Embryonic facial prominence (tissue), 1 donor: ENCODE data around the gene MMRN2.
"Not testable (repeated sequence)": the region's sequence is repeated elsewhere in the genome, so short reads cannot be mapped to it uniquely, and the experiment has no call there.

Experiments used
- DNase-seq: peaks from one replicate; pipeline ENCODE4 v3.0.0-alpha.2; 2016; ENCODE audit errors: extremely low spot score

MMRN2 gene

DNA sequence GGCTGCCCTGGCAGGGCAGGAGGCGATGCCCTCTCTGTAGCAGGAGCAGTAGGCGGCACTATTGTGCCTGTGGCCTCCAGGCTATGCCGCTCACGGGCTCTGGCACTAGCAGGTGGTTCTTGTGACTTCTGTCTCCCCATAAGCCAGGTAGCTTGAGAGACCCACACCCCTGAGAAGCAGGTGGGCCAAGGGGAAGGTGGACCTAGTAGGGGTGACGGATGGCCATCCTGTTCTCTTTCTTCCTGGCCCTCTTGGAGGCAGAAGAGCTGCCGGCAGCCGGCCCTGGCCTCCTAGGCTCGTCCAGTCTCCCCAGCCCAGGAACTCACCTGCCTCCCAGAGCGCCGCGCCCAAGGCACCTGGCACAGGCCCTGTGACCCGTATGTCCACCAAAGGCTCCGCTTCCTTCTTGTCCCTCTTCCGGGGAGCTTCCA is 15.4 kb downstream of the MMRN2 start:
- no peak for DNase-seq

DNA sequence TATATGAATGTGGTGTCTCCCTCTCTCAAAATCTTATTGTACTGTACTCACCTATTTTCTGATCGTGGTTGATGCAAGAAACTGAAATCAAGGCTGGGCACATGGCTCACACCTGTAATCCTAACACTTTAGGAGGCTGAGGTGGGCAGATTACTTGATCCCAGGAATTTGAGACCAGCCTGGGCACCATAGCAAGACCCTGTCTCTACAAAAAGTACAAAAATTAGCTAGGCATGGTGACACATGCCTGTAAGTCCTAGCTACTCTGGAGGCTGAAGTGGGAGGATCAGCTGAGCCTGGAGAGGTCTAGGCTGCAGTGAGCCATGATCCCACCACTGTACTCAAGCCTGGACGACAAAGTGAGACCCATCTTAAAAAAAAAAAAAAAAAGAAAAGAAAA is 16.0 kb downstream of the MMRN2 start:
- DNase-seq = no peak

DNA sequence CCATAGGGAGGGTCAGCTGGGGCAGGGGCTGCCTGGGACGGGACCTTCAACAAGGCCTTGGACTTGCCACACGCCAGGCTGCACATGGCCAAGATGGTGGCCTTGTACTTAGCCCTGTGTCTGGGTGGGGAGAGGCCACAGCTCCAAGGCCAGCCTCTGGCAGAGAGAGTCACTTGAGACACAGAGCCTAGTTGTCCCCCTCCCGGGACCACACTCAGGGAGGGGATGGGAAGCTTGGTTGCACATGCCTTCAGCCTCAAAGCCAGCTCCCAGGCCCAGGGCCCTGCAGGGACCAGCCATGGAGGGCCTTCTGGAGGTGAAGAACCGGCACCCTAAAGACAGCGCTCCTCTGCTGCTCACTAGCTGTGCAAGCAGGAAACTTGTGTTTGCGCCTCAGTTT is 16.7 kb downstream of the MMRN2 start:
- DNase-seq = no peak

DNA sequence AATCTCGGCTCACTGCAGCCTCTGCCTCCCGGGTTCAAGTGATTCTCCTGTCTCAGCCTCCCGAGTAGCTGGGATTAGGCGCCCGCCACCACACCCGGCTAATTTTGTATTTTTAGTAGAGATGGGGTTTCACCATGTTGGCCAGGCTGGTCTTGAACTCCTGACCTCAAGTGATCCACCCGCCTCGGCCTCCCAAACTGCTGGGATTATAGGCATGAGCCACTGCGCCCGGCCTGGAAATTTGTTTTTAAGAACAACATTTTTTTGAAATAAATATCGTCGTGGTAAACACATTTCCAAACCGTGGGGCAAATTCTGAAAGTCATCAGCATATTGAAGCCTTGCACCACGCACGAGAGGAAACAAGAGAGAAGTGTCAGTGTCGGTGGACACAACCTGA is 17.3 kb downstream of the MMRN2 start:
- not testable (repeated sequence) for DNase-seq

DNA sequence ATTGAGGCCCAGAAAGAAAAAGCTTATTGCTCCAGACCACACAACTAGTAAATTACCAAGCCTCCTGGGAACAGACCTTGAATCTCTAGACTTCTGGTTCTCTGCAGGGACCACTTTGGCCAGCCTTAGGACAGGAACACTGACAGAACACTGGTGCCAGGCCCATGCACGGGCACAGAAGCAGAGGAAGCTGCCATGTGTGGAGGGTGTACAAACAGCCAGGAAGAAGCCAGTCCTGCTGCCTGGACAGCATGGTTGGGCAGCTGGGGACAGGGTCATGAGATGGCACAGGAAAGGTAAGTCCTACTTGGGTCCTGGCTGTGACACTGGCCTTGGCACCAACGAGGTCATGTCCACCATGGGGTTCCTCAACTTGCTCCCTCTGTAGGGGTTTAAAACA is 19.2 kb downstream of the MMRN2 start:
- no peak for DNase-seq

DNA sequence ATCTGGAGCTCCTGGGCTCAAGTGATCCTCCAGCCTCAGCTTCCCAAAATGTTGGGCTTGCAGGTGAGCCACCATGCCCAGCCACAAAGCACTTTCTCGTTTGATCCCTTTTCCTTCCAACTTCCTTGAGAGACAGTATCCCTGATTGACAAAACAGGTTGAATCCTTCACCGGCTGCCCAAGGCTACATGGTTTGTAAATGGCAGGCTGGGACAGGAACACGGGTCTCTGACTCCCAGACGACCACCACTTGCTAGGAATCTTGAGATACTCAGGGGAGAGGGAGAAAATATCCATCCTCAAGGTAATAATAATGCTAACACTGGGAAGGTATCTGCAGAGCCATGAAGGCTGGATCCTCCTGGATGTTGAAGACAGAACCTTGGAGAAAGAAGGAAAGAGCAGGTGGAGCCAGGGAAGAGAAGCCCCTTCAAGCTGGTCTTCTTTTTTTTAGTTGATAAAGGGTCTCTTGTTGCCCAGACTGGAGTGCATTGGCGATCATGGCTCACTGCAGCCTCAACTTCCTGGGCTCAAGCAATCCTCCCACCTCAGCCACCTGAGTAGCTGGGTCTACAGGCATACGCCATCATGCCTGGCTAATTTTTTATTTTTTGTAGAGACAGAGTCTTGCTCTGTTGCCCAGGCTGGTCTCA is 19.8 kb downstream of the MMRN2 start:
- no peak for DNase-seq

DNA sequence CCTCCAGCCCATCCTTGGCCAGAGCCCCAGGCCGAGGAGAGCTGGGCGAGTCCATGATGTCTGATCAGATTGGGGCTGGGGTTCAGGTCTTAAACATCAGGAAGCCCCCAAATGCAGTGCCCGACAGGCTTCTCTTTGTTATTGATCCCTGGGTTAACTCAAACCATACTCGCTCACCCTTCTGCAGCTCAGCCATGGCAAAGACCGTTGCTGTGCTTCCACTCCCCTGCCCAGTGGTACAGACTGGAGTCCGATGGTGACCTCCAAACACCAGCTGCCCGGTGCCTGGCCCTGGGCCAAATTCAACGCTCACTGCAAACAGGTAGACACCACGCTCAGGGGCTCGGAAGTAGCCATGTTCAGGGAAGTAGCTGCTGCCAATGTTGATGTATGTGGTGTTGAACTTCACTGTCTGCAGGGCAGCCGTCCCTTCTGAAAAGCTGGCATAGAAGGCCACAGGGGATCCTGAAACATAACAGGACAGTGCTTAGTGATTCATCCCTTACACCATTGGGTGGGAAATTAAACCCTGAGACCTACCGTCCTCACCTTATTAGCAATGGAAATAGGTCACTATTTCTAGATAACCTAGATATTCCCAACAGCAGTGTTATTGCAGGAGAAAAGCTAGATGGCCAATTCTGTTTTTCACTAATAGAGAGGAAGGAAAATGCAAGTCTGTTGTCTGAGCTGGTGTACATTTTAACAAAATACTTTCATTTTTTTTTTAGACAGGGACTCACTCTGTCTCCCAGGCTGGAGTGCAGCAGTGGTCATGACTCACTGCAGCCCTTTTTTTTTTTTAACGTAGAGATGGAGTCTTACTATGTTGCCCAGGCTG is 20.5 kb downstream of the MMRN2 start:
- no peak for DNase-seq

DNA sequence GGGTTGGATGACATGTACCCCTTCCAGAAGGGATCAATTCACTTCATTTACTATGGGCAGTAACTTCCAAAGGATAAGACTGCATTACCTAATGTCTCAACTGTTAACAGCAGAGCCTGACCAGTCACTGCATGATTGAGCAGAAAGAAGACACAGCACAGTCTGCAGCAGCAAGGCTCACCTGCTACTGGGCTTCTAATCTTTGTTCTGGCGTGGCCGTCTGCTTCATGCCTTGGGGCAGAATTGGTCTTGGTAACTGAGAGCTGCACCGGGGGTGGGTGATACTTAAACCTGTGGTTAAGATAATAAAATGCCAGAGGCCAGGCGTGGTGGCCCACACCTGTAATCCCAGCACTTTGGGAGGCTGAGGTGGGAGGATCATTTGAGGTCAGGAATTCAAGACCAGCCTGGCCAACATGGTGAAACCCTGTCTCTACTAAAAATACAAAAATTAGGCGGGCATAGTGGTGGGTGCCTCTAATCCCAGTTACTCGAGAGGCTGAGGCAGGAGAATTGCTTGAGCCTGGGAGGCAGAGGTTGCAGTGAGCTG is 23.2 kb downstream of the MMRN2 start:
- not testable (repeated sequence) for DNase-seq

DNA sequence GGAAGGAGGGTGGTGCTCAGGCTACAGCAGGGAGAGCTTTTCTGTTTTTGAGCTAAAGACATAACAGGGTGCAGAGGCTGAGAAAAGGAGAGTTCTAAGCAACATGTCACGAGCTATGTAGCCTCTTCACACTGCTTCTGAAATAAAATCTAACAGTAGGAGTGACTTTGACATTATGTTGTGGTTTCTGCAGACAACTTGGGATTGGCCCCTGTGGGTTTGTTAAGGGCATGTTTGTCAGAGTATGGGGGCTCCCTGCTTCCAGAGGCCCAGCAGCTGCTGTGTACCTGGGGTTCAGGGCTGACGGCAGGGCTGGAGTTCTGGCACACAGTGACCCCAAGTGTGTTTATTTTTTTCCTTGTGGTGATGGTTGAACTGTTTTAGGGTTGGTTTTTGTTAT is 24.7 kb downstream of the MMRN2 start:
- DNase-seq = no peak

DNA sequence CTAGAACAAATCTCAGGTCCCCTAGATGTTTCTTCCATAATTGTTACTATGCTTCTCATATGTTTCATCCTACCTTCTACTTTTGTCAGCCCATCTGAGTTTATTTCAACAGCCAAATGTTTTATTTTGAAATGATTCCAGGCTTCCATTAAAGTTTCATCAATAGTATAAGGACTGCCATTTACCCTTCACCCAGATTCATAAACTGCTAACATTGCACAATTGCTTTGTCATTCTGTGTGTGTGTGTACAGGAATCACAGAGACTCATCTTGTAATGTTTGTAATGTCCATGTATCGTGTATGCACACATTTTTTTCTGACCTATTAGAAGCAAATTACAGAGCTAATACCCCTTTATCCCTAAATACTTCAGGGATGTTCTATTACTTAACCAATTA is 25.5 kb downstream of the MMRN2 start:
- DNase-seq = no peak

DNA sequence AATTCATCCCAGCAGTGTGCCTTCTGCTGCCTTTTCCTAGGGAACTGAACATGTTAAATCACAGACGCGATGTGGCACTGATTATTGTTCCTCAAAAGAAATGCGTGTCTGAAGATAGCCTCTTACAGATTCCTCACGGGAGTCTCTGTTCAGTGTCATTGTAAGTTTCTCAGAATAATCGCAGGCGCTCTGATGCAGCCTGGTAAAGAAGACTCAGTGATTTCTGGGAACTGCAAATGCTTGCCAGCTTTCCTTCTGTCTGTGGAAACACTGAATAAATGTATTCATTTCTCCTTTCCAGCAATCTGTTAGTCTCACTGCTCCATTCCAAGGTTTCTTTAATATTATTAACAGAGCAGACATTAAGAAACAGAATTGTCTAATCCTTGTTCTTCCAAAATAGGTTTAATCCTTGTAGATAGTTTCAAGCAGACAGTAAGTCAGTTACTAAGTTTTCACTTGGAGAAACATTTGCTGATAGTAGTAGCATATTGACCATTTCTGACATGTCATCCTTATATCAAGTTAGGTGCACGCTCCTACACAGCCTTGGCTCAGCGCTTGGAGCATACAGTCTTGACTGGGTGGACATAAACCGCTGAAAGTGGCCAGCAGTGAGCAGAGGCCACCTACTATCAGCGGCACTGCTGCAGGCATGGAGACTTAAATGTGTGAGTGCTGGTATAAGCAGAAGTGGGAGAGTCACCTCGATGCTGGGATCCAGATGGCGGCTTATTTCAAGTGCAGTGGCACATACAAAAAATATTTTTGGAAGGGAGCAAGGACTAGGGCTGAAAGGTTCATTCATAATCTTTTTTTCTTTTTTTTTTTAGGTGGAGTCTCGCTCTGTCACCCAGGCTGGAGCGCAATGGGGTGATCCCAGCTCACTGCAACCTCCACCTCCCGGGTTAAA is 27.7 kb downstream of the MMRN2 start:
- DNase-seq = no peak

DNA sequence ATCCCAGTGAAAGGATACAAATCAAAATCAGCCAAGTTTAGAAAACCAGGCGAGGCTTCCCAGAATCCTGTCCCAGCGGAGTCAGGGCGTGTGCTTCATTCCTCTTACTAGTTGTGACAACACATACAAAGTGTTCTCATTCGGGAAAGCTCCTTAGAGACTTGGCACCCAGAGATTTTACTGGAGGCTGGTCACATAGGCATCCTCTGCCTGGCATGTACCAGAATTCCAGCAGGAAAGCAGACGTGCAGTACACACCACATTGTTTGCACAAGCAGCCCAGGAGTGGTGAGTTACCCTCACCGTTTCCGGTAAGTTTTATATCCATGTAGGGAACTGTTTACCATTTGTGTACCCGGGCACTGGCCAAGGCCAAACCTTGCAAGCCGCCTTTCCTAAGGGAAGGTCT is 34.9 kb downstream of the MMRN2 start:
- DNase-seq = no peak

DNA sequence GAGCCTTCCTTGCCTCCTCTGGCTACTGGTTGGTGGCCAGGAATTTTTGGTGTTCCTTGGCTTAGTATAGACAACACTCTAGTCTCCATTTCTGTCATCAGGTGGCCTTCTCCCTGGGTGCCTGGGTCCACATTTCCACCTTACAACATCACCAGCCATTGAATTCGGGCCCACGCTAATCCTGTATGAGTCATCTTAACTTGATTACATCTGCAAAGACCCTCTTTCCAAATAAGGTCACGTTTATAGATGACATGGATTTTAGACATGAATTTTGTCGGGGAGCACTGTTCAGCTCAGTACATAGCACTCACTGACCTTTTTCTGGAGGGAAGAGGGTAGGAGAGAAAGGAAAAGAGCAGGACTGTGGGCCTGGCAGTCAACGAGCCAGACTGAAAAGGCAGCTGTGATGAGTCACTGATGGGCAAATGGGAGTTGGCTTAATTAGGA is 39.4 kb downstream of the MMRN2 start:
- no peak for DNase-seq

DNA sequence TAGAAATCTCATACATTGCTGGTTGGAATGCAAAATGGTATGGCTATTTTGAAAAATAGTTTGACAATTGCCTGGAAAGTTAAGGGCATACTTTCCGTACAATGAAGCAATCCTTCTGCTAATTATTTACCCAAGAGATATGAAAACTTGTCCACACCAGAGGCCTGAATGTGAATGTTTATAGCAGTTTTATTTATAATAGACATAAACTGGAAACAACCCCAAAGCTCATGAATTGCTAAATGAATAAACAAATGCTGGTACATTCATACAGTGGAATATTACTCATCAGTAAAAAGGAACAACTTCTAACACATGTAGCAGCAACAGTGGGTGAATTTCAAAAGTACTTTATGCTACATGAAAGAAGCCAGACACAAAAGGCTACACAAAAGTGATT is 42.7 kb downstream of the MMRN2 start:
- no peak for DNase-seq

DNA sequence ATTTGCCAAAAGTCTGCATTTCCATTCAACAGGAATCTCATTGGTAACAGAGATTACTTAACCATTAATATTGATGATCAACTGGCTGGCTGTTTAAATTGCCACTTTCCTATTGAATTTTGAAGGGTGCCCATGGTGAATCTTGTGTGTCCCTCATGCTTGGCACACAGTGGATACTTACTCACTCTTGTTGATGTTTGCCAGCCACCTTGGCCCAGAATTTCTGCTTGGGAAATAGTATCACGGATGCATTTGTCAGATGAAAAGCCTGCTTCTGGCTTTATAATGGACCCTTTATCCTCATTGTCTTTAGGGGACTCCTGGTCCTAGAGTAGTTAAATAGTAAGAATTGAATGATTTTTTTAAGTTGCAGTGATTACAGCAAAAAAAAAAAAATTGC is 52.0 kb downstream of the MMRN2 start:
- no peak for DNase-seq

DNA sequence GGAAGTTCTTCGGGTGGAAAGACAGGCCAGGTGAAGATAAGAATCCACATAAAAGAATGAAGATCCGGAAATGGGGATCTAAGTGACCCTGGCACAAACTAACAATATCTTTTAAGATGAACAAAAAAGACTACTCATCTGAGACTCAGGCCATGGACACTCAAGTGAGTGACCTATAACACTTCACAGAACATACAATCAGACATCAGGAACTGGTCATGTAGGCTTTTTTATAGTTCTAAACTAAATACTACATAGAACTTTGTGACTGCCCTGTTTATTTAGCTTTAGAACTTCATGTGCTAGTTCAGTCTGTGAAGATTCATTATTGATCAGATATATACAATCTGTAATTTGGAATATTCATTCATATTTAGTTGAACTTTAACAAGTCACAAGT is 52.8 kb downstream of the MMRN2 start:
- no peak for DNase-seq

DNA sequence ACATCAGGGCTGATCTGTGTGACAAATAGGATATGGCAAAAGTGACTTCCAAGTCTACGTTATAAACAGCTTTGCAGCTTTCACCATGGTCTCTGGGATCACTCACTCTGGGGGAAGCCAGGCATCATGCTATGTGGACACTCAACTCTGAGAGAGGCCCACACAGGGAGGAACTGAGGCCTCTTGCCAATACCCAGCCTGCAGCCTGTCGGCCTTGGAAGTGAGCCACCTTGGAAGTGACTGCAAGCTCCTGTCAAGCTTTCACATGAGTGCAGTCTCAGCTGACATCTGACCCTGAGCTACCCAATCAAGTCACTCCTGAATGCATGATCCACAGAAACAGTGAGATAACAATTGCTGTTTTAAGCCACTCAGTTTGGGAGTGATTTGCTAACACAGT is 56.5 kb downstream of the MMRN2 start:
- DNase-seq = no peak

DNA sequence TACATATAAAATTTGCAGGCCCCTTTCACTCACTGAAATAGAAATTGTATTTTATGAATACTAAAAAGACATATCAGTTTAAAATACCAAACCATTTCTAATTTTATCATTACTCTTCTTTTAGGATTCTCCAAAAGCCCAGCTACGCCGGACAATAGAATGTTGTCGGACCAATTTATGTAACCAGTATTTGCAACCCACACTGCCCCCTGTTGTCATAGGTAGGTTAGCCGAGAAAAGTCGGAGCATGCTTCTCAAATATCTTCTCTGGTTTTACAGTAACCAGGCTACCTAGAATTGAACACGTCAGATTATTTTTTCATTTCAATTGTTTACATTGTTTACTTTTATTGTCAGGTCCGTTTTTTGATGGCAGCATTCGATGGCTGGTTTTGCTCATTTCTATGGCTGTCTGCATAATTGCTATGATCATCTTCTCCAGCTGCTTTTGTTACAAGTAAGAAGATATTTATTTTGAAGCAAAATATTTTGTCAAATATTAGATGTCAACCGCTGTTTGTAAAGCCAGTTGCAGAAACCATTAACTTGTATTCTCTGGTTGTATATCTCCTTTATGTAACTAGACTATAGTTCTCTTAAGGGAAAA is 57.6 kb downstream of the MMRN2 start:
- no peak for DNase-seq

DNA sequence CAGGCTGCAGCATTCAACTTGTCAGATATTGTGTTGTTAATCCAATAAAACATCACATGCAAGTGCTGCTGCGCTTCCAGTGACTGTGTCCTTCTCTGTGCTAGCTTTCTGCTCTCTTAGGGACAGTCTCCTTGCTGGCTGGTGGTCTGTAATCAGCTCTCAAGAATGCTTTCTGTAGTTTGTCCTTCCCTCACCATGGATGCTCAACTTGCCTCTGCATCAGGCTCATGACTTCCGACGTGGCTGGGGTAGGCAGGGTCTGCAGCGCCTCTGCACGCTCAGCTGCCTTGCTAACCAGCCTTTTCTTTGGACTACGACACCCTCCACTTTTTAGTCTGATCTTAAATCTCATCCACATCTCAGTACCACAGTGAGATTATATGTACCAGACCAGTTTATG is 58.3 kb downstream of the MMRN2 start:
- DNase-seq = no peak

DNA sequence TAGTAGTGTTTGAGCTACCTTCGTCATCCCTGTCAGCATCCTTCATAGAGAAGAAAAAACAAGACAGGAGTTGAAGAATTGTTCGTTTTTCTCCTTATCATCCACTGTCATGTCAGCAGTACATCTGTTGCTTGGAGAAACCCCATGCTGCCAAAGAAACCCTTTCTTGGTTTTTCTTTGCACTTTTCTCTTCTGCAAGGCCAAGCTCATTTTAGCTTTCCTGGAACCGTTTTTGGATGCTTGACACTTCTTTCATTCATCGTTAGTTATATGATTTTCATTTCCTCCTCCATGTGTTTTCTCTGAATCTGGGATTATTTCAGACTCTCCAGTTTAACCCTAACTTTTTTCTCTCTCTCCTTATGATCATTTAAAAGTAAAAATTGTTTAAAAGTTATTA is 58.9 kb downstream of the MMRN2 start:
- DNase-seq = no peak

DNA sequence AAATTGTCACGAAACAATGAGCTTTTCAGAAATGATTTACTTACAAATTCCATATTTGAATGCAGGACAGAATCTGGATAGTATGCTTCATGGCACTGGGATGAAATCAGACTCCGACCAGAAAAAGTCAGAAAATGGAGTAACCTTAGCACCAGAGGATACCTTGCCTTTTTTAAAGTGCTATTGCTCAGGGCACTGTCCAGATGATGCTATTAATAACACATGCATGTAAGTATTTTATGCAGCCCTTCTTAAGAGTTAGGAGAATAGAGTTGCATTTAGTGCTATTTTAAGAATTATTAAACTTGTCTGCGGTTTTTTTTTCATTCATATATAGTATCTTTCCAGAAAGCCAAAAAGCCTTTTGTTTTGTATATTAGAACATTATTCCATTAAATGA is 67.4 kb downstream of the MMRN2 start:
- DNase-seq = no peak
